ENCODE measurements around the gene ENTPD2. TPM values are rescaled to one million over a fixed set of nuclear protein-coding genes. Genes with fewer than 3 reads are reported as not detected.
A peak's percentile ranks its signal among the peaks of the same experiment; 100 is the strongest.

ENTPD2 gene
- total RNA-seq, 1 experiment from 2014 or later = not detected

GRCh38 chr9:137030538-137031527 lies 23.0 kb downstream of the ENTPD2 start:
- DNase-seq (ENCODE audit: low read depth) = no peak

GRCh38 chr9:137030006-137030405 lies 23.9 kb downstream of the ENTPD2 start:
- no peak for DNase-seq (ENCODE audit: low read depth)

GRCh38 chr9:137029058-137029936 lies 24.6 kb downstream of the ENTPD2 start:
- DNase-seq (ENCODE audit: low read depth) = peak; percentile 50

GRCh38 chr9:137028263-137029057 lies 25.4 kb downstream of the ENTPD2 start:
- DNase-seq (ENCODE audit: low read depth) = peak; percentile 38

- DNase-seq (ENCODE audit: low read depth) = no peak
These were observed 26.2 kb downstream of the ENTPD2 start, which contains the start of gene ABCA2 for GRCh38 chr9:137027369-137028262. TSS of gene ABCA2 (minus strand) at chr9:137028237. CDS start at chr9:137028140, 97 bp downstream.

- no peak for DNase-seq (ENCODE audit: low read depth)
These were observed 27.0 kb downstream of the ENTPD2 start for GRCh38 chr9:137026828-137027227.

GRCh38 chr9:137026384-137026783 lies 27.5 kb downstream of the ENTPD2 start:
- no peak for DNase-seq (ENCODE audit: low read depth)

- no peak for DNase-seq (ENCODE audit: low read depth)
These were observed 28.3 kb downstream of the ENTPD2 start for GRCh38 chr9:137025517-137025966.

GRCh38 chr9:137023583-137023991 lies 30.3 kb downstream of the ENTPD2 start:
- no peak for DNase-seq (ENCODE audit: low read depth)

GRCh38 chr9:137023157-137023556 lies 30.7 kb downstream of the ENTPD2 start:
- no peak for DNase-seq (ENCODE audit: low read depth)

GRCh38 chr9:137022662-137023008 lies 31.2 kb downstream of the ENTPD2 start:
- no peak for DNase-seq (ENCODE audit: low read depth)

GRCh38 chr9:137021979-137022661 lies 31.7 kb downstream of the ENTPD2 start:
- peak; percentile 53 for DNase-seq (ENCODE audit: low read depth)

GRCh38 chr9:137021568-137021978 lies 32.3 kb downstream of the ENTPD2 start:
- no peak for DNase-seq (ENCODE audit: low read depth)

GRCh38 chr9:137020771-137021567 lies 32.9 kb downstream of the ENTPD2 start:
- DNase-seq (ENCODE audit: low read depth) = no peak

- DNase-seq (ENCODE audit: low read depth) = no peak
These were observed 33.8 kb downstream of the ENTPD2 start for GRCh38 chr9:137019891-137020683.

- no peak for DNase-seq (ENCODE audit: low read depth)
These were observed 34.9 kb downstream of the ENTPD2 start for GRCh38 chr9:137018761-137019559.

Measured in LHCN-M2 (cell line).